NCI-H2227 (cell line): ENCODE measurements around the gene SLC39A11.
A peak's percentile ranks its signal among the peaks of the same experiment; 100 is the strongest.
"Not testable (repeated sequence)": the region's sequence is repeated elsewhere in the genome, so short reads cannot be mapped to it uniquely, and the experiment has no call there.

Experiments used
- DNase-seq: peaks from one replicate; lab custom pipeline; 2025; ENCODE audit not compliant: unreplicated experiment; lab: John Stamatoyannopoulos, UW

The SLC39A11 gene

DNA sequence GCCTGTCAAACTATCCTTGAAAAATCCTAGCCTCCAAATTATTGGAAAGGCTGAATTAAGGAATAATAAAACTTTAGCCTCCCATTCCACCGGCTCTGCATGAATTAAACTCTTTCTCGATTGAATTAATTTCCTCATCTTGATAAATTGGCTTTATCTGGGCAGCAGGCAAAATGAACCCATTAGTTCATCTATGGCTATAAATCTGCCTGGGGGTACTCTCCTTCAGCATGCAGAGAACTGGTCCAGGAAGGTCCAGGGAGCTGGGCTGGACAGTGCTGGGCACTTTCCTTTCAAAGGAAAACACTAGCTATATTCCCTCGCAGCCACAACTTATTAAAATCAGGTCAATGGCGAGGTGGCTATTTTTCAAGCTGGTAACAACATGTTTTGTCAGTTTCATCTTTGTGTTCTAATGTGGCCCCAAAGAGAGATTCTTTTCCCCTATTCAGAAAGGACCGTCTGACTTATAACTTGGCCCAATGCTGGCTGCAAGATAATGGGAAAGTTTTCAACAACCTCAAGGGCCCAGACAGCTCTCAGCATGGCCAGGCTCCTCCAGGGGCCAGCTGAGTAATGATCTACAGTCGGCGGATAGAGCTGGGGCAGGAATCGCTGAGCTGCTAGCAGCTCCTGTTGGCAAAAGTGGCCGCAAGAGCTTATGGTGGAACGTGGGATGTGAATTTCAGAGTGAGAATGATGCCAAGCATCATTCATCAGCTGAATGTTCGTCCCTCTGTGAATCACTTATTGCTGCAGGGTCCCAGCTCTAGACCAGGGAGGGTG lies 326.9 kb downstream of the SLC39A11 start:
- DNase-seq: no peak

DNA sequence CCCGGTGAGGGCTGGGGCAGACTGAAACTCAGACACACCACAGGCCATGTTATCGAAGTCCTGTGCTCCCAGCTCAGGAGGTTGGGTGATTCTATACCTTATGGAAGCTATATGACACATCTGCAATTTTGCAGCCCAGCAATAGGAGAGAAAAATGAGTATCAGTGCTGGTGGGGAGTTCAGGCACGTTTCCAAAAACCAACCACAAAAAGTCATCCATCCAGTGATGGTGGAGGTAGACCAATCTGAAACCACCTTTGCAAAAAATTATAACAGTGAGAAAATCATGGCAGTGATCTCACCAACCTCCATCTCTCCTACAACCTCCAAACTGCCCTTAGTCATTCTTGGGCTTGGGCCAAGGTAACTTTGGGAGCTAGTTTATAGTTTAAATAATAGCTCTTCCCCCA lies 327.9 kb downstream of the SLC39A11 start:
- no peak for DNase-seq

- DNase-seq: no peak
These were observed 328.5 kb downstream of the SLC39A11 start for GRCh38 chr17:72763981-72764380.

DNA sequence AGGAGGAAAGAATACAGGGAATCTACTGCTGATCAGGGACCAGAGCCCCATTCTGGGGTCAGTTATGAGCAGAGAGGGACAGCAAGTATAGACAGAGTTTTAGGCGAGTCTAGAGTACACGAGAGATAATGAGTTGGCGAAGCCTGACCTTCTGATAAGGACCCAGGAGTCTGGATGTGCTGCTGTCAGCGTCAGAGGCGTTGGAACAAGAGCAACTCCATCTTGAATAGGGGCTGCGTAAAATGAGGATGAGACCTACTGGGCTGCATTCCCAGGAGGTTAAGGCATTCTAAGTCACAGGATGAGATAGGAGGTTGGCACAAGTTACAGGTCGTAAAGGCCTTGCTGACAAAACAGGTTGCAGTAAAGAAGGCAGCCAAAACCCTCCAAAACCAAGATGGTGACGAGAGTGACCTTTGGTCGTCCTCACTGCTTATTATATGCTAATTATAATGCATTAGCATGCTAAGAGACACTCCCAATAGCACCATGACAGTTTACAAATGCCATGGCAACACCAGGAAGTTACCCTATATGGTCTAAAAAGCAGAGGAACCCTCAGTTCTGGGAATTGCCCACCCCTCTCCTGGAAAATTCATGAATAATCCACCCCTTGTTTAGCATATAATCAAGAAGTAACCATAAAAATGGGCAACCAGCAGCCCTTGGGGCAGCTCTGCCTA lies 330.5 kb downstream of the SLC39A11 start:
- not testable (repeated sequence) for DNase-seq

GRCh38 chr17:72761431-72761830 lies 331.1 kb downstream of the SLC39A11 start:
- no peak for DNase-seq

DNA sequence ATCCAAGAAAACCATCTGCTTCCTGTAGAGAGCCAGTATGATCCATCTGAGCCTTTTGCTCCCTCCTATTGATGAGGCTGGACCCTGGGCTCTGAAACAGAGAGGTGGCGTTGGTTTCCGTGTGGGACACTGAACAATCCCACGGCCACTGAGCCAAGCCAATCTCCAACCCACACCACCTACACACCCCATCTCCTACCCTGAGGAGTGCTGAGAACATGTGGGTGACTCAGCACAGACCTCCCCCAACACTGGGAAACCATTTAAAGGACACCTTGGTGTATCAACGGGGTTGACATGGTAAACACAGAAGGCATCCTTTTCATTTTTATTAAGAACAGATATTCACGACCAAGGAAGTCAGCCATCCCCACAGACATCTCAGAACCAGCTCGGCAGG lies 332.1 kb downstream of the SLC39A11 start:
- DNase-seq: no peak

- no peak for DNase-seq
These were observed 333.2 kb downstream of the SLC39A11 start for GRCh38 chr17:72759301-72759700.

DNA sequence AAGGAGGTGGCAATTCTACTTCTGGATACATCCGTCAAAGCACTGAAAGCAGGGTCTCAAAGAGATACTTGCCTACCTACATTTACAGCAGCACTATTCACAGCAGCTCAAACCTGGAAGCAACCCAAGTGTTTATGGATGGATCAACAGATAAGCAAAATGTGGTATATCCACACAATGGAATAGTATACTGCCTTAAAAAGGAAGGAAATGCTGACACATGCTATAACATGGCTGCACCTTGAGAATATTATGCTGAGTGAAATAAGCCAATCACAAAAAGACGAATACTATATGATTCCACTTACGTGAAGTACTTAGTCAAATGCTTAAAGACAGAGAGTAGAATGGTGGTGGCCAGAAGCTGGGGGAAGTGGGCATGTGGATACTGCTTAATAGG lies 336.2 kb downstream of the SLC39A11 start:
- no peak for DNase-seq

DNA sequence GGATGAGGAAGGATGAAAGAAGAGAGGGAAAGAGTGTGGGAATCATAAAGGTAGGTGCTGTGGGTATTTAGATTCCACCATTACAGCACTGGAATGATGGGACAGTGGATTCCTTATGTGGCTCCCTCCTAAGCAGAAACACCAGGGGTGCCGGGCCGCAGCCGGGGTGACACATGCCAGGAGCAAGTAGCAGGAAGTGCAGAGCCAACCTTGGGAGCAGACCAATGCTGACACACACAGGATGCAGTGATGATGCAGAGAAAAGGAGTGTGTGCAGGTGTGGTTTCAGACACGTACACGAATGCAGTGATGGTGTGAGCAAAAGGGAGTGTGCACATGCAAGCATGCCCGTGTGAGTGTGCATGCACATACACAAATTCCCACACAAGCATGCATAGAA lies 338.0 kb downstream of the SLC39A11 start:
- no peak for DNase-seq

GRCh38 chr17:72751746-72752145 lies 340.7 kb downstream of the SLC39A11 start:
- DNase-seq: no peak

- DNase-seq: no peak
These were observed 343.3 kb downstream of the SLC39A11 start for GRCh38 chr17:72749119-72749572.

DNA sequence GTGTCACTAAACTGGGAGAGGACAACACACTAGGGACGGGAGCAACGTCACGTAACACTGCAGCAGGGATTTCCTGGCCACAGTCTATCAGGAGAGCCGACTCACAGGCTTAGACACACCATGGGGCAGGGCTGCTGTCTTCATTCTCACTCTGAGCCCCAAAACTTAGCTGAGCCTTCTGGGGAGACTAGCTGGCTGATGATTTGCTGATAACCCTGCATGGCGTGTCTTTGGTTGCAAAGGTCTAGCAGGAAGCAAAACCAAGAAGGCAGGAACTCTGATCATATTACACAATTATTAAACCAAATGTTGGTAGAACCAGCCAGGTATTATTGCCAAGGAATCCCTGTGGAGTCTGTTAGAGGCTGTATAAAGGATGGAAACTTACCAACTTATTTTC lies 345.0 kb downstream of the SLC39A11 start:
- no peak for DNase-seq

DNA sequence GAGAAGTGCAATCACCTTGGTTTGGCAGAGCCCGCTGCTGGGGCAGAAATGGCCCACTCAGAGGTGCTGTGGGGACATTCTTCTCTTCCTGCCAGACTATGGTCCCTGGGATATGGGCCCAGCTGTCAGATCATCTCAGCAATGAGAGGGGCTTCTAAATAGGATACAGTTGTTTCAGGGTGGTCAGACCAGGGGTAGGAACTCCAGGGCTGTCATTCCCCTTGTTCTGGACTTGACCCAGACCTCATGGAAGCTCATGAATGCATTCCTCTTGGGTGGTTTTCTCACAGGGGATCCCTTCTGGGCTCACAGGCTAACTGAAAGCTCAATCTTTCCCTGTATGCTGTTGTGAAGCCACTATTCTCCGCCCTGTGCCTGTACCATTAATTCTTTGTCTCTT lies 347.2 kb downstream of the SLC39A11 start:
- no peak for DNase-seq

DNA sequence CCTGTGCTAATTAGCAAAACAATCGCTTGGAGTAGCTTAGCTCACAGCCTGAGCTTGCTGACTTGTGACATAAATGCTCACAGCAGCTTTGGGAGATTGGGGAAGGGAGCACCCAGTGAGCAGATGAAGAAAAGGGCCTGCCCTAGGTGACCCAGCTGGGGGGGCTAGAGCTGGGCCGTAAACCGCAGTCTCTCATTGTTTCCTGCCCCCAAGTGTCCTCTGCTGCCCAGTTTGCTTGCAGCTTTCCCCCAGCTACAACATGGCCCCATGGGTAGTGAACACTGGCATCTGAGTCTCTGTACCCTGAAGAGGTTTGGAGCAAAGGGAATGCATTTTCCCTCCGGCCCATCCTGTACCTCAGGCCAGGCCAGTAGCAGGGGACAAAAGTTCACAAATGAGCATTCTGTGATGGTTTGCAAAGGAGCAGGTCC lies 349.4 kb downstream of the SLC39A11 start:
- no peak for DNase-seq

DNA sequence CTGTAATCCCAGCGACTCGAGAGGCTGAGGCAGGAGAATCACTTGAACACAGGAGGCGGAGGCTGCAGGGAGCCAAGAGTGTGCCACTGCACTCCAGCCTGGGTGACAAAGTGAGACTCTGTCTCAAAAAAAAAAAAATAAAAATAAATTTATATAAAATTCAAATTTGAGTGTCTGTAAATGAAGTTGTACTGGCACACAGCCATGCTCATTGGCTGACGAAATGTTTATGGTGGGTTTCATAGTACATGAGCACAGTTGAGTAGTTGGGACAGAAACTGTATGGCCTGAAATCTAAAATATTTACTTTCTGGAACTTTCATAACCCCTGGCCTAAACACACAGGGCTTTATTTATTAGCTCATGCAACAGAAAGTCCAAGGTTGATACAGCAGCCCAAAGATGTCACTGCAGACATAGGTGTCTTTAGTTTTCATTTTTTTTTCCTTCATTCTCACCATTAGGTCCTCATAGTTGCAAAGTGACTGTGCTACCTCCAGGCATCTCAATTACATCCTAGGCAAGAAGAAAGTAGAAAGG lies 355.3 kb downstream of the SLC39A11 start:
- no peak for DNase-seq

DNA sequence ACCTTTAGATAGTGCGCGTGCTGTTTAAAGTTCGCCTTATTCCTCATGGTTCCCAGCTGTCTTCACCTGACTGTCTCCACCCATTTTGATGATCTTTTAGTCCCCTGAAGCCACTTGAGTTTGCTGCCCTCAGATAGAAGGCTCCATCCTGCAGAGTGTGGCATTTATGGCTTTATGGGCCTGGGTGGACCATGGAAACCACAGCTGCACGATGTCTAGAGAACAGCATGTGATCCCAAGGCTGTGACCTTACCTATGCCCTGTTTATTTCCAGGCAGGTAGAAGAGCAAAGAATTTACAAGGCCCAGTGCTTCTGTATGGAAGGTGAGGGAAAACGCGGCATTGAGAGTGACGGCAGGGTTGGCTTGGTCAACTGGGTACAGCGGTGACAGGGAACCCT lies 356.9 kb downstream of the SLC39A11 start:
- no peak for DNase-seq

GRCh38 chr17:72735048-72735447 lies 357.4 kb downstream of the SLC39A11 start:
- no peak for DNase-seq

DNA sequence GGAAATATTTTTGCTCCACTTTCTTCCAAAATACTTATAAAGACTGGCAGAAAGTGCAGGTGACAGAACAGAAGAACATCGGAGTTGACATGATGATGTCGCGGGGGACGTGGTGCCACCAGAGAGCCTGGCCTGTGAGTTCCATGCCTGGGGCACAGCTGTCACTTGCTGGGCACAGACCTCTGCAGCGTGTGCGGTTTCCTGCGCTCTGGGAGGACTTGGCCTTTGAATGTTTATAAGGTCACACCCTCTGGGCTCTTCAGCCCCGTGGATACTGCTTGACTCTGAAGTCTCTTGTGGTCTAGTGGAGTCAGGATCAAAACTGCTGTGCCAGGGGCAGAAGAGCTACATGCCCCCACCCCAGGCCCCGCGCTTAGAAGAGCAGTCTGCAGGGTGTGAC lies 357.9 kb downstream of the SLC39A11 start:
- DNase-seq: no peak

- DNase-seq: no peak
These were observed 358.7 kb downstream of the SLC39A11 start for GRCh38 chr17:72733619-72734282.

GRCh38 chr17:72732893-72733618 lies 359.4 kb downstream of the SLC39A11 start:
- no peak for DNase-seq

- peak; percentile 15 for DNase-seq
These were observed 362.4 kb downstream of the SLC39A11 start for GRCh38 chr17:72730077-72730476.
